NB4 (cell line): ENCODE measurements around the gene LRRC10B.

ENCODE experiments used
- DNase-seq: peaks from one replicate; pipeline ENCODE4 v3.0.0; 2010; ENCODE audit warnings: low read depth
- H3K4me3 ChIP-seq: one replicate; pipeline ENCODE4 v1.5.1; 2011; ENCODE audit warnings: mild to moderate bottlenecking, low read depth, low read length, moderate library complexity
- CTCF ChIP-seq: IDR thresholded peaks from one replicate; pipeline ENCODE4 v1.5.1; 2012; ENCODE audit warnings: low read depth, low read length
- MAX ChIP-seq: IDR thresholded peaks from 2 replicates; pipeline ENCODE4 v1.6.1; 2011; ENCODE audit warnings: low read depth, low read length
- MYC ChIP-seq: IDR thresholded peaks from 2 replicates; pipeline ENCODE4 v1.6.1; 2011; ENCODE audit warnings: low read depth, low read length
- POLR2A ChIP-seq: IDR thresholded peaks from 2 replicates; pipeline ENCODE4 v1.6.1; 2011; ENCODE audit warnings: mild to moderate bottlenecking; ENCODE audit not compliant: insufficient read length; ENCODE audit errors: extremely low read depth

The LRRC10B gene

GRCh38 chr11:61556621-61557020 lies 48.1 kb downstream of the LRRC10B start:
- TF ChIP-seq POLR2A (no peak), MYC (no peak), CTCF (no peak), MAX (no peak)
- no peak for DNase-seq
- no peak overlapping the region for H3K4me3 ChIP-seq
